HCT116 (cell line): ENCODE data around the gene TNXB.

Experiments
- CEBPB ChIP-seq: IDR thresholded peaks from 2 replicates; pipeline ENCODE4 v1.6.1; 2012; ENCODE audit warnings: low read depth
- POLR2A ChIP-seq: IDR thresholded peaks from 2 replicates; pipeline ENCODE4 v1.7.0; 2011; ENCODE audit warnings: borderline replicate concordance; ENCODE audit not compliant: insufficient read depth, insufficient read length; ENCODE audit errors: extremely low read depth
- RAD21 ChIP-seq: IDR thresholded peaks from 2 replicates; pipeline ENCODE4 v1.6.1; 2012; ENCODE audit warnings: low read depth, mild to moderate bottlenecking
- SP1 ChIP-seq: IDR thresholded peaks from 2 replicates; pipeline ENCODE4 v1.6.1; 2012; ENCODE audit warnings: low read depth
- TF ChIP-seq, protein P1 (sequence below), 3 experiments: fragments of 200-600 bp in 1 of 3; sonication (generic) in 1 of 3; IDR thresholded peaks in 2 of 3; conservative IDR thresholded peaks in 1 of 3; 2 replicates each; pipeline ENCODE4 v1.5.1; 2012 to 2017; ENCODE audit warnings: low read depth in 2 of 3, low read length in 2 of 3, antibody characterized with exemption in 1 of 3, borderline replicate concordance in 1 of 3, control low read depth in 1 of 3, mild to moderate bottlenecking in 1 of 3, mixed read lengths in 1 of 3, mixed run types in 1 of 3, moderate library complexity in 1 of 3; ENCODE audit not compliant: insufficient read depth in 1 of 3
- TF ChIP-seq, protein P2 (sequence below): IDR thresholded peaks from 2 replicates; pipeline ENCODE4 v1.6.1; 2012; ENCODE audit warnings: low read depth

DNA sequence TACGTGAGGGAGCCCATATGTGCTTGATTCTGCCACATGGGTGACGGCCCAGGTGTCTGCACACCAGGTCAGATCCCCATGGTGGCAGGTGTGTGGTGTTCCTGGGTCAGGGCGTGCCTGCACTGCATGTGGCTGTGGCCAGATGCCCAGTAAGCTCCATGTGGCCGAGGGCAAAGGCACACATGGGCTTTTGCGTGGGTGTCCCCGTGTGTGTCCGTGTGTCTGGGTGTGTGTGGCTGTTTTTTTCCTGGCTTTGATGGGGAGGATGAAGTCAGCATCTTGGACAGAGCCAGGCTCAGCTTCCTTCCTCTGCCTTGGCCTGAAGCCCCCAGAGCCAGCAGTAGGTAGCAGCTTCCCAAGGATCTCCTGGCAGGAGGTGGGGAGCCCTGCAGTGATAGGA, 1.5 kb upstream of the TNXB start:
- TF ChIP-seq, protein P1, sequence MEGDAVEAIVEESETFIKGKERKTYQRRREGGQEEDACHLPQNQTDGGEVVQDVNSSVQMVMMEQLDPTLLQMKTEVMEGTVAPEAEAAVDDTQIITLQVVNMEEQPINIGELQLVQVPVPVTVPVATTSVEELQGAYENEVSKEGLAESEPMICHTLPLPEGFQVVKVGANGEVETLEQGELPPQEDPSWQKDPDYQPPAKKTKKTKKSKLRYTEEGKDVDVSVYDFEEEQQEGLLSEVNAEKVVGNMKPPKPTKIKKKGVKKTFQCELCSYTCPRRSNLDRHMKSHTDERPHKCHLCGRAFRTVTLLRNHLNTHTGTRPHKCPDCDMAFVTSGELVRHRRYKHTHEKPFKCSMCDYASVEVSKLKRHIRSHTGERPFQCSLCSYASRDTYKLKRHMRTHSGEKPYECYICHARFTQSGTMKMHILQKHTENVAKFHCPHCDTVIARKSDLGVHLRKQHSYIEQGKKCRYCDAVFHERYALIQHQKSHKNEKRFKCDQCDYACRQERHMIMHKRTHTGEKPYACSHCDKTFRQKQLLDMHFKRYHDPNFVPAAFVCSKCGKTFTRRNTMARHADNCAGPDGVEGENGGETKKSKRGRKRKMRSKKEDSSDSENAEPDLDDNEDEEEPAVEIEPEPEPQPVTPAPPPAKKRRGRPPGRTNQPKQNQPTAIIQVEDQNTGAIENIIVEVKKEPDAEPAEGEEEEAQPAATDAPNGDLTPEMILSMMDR (IDR thresholded peaks at IDR 0.05 in 2 of 3, conservative IDR thresholded peaks at IDR 0.05 in 1 of 3; ENCODE audit: borderline replicate concordance in 1 of 3, insufficient read depth in 1 of 3, low read depth in 2 of 3, low read length in 2 of 3): no peak
- TF ChIP-seq POLR2A (no peak), CEBPB (no peak), SP1 (no peak), RAD21 (no peak)
- TF ChIP-seq, protein P2, sequence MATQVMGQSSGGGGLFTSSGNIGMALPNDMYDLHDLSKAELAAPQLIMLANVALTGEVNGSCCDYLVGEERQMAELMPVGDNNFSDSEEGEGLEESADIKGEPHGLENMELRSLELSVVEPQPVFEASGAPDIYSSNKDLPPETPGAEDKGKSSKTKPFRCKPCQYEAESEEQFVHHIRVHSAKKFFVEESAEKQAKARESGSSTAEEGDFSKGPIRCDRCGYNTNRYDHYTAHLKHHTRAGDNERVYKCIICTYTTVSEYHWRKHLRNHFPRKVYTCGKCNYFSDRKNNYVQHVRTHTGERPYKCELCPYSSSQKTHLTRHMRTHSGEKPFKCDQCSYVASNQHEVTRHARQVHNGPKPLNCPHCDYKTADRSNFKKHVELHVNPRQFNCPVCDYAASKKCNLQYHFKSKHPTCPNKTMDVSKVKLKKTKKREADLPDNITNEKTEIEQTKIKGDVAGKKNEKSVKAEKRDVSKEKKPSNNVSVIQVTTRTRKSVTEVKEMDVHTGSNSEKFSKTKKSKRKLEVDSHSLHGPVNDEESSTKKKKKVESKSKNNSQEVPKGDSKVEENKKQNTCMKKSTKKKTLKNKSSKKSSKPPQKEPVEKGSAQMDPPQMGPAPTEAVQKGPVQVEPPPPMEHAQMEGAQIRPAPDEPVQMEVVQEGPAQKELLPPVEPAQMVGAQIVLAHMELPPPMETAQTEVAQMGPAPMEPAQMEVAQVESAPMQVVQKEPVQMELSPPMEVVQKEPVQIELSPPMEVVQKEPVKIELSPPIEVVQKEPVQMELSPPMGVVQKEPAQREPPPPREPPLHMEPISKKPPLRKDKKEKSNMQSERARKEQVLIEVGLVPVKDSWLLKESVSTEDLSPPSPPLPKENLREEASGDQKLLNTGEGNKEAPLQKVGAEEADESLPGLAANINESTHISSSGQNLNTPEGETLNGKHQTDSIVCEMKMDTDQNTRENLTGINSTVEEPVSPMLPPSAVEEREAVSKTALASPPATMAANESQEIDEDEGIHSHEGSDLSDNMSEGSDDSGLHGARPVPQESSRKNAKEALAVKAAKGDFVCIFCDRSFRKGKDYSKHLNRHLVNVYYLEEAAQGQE: no peak
